Mesangial cell (primary cell): ENCODE data around the gene PLPPR4. TPM values are rescaled to one million over a fixed set of nuclear protein-coding genes. Genes with fewer than 3 reads are reported as not detected.

ENCODE experiments used
- total RNA-seq: library from RNA; depleted of rRNA; stranded (reverse); fragments of >200 nt; gene quantifications from 2 replicates; pipeline ENCODE4 v1.2.3, GENCODE V29; 2015

Gene PLPPR4, protein sequence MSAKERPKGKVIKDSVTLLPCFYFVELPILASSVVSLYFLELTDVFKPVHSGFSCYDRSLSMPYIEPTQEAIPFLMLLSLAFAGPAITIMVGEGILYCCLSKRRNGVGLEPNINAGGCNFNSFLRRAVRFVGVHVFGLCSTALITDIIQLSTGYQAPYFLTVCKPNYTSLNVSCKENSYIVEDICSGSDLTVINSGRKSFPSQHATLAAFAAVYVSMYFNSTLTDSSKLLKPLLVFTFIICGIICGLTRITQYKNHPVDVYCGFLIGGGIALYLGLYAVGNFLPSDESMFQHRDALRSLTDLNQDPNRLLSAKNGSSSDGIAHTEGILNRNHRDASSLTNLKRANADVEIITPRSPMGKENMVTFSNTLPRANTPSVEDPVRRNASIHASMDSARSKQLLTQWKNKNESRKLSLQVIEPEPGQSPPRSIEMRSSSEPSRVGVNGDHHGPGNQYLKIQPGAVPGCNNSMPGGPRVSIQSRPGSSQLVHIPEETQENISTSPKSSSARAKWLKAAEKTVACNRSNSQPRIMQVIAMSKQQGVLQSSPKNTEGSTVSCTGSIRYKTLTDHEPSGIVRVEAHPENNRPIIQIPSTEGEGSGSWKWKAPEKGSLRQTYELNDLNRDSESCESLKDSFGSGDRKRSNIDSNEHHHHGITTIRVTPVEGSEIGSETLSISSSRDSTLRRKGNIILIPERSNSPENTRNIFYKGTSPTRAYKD
- total RNA-seq: 0.16 and 0.25 TPM in 2 replicates

DNA sequence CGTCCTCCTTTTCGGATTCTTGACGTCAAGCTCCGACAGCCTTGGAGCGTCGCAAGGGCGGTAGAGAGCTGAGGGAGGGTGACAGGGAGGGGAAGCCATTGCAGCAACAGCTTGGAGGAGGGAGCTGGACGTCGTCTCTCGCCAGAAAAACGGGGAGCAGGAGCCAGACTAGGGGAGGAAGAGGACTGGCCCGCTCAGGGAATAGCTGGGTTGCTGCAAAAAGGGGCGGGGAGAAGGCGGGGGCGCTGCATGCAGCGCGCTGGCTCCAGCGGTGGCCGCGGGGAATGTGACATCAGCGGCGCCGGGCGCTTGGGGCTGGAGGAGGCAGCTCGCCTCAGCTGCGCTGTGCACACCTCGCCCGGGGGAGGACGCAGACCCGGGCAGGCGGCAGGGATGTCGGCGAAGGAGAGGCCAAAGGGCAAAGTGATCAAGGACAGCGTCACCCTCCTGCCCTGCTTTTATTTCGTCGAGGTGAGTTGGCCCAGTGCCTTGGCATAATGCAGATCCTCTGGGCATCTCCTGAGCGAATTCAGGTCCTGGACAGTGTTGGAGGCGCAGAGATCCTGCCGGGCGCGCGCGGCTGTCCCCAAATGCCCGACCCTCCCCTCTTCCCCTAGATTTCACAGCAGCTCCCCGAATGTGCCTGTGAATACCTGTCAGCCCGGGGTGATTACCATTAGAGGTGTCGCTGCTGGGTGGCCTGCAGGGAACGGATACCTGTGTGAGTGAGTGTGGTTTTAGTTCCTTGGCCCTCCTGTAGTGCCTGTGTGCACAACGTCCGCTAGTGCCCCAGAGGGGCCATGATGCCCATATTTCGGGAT, at the start of gene PLPPR4:
TSS of gene PLPPR4 (plus strand) at position 292 of the 821 bp plus-strand sequence. CDS start at position 394, 102 bp downstream.

